T follicular helper cell (primary cell): ENCODE results near the gene ATP5F1E.
A peak's percentile ranks its signal among the peaks of the same experiment; 100 is the strongest.
"Not testable (repeated sequence)": the region's sequence is repeated elsewhere in the genome, so short reads cannot be mapped to it uniquely, and the experiment has no call there.

Experiments
- DNase-seq: peaks from one replicate; pipeline ENCODE4 v3.0.0-alpha.2; 2020; ENCODE audit warnings: low read depth

Gene ATP5F1E

DNA sequence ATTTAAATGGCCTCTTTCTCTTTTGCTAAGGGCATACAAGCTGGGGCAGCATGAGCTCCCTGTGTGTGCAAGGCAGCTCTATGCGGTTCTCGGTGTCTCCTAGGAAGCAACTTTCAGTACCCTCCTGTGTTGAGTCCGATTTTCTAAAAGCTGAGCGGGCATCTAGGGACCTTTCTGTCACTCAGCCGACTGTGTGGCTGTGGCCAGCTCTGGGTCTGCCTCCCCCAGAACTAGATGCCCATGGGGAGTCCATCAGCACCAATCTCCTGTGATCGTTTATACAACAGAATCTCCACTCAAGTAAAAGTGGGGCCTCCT is 43.6 kb downstream of the ATP5F1E start:
- DNase-seq: no peak

DNA sequence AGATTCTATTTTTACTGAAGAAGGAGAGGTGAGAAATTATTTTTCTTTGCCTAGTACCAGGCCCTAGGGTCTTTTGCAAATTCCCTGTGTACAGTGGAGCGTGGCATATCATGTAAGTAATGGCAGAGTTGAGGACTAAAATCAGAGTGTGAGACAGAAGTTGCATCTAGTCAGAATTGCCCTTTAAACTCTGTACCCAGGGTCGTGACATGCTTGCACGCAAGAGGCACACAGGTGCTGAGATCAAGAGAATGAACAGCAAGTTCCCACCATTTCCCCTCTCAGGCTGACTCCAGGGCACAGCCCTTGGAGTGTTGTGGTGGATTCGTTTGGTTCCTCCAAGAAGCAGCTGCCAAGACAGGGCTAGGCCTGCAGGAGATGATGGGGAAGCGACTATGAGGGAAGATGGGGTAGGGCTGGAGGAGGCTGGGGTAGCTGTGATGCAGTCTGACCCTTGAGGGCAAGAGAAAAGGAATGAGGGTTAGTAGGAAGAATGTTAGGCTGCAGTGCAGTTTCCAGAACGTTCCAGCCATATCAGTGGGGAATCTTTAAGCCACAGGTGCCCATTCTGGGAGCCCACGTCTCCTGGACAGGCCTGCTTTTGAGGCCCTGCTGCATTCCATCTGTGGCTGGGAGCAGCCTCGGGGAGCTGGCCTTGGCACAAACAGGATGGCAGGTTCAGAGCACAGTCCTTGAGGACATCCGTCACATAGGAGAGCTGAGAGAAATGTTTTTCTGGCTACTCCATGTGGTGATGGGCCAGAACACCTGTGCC is 44.2 kb downstream of the ATP5F1E start:
- DNase-seq: no peak

DNA sequence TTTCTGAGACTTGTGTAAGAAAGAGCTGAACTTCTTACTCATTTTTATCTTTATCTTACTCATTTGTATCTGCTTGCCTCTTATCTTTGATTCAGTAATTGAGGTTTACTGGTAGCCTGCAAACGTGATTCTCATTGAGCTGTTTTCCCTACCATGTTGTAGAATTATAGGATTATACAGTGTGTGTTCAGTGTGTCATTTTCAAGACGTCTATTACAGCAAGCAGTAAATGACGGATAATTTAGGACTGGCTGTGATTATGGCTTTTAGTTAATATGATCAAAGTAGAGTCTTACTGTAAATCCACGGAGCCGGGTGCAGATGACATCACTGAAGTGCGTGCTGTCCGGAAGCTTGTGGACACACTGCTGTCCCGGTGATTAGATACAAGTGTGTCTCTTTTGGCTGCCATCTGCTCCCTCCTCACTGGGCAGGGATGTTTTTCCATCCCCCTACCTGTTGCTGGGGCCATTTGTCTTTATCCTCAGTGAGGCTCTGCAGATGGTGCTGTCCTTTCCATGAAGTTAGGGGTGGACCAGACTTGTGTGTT is 45.1 kb downstream of the ATP5F1E start:
- no peak for DNase-seq

DNA sequence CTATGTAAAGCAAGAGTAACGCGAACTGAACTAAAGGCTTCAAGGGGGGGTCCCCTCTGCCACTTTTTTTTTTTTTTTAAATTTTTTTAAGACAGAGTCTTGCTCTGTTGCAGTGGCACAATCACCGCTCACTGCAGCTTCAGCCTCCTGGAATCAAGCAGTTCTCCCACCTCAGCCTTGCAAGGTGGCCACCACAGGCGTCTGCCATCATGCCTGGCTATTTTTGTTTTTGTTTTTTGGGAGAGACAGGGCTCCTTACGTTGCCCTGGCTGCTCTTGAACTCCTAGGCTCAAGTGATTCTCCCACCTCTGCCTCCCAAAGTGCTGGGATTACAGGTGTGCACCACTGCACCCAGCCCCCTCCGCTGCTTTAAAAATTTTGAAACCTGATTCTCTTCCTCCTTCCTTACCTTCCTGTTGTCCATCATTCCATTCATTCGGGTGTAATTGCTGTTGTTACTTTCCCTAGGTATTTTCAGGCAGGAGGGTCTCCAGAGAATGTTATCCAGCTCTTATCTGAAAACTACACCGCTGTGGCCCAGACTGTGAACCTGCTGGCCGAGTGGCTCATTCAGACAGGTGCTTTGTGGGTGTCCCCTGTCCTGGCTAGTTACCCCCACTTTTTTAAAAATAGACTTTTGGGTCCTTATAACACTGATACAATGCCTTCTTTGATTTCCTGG is 45.7 kb downstream of the ATP5F1E start:
- no peak for DNase-seq

DNA sequence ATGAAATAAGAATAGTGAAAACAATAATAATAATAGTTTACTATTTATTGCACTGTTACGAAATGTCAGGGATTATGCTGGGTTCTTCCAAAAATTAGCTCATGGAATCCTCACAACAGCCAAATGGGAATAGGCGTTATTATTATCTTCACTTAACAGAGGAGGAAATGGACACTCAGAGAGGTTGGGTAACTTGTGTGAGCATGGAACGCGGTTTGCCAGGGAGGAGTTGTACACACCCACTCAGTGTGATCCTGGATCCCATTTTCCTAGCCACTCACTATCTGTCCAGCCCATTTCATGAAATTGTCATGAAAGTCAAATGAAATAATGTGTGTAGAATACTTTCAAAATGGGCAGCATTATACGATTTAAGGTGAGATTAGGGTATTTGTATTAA is 46.5 kb downstream of the ATP5F1E start:
- no peak for DNase-seq

DNA sequence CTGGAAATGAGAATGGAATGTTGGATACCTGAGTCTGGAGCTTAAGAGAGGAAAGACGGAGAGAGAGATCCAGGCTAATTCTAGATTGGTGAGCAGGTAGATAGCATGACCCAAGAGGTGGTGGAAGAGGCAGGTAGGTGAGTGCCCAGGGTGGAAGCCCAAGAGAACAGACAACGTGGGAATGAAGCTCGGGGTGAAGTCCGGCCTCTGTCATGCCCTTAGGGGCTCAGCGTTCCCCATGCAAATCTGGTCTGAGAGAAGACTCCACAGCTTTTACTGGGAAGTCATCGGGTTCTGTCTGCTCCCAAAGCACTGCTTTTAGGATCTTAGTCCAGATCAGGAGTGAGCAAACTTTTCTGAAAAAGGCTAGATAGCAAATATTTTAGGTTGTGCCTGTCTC is 47.4 kb downstream of the ATP5F1E start:
- no peak for DNase-seq

DNA sequence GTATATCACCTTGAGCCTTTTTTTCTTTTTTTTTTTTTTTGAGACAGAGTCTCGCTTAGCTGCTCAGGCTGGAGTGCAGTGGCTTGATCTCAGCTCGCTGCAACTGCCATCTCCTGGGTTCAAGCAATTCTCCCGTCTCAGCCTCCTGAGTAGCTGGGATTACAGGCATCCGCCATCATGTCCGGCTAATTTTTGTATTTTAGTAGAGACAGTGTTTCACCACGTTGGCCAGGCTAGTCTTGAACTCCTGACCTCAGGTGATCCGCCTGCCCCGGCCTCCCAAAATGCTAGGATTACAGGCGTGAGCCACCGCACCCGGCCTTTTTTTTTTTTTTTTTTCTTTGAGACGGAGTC is 49.0 kb downstream of the ATP5F1E start:
- DNase-seq: not testable (repeated sequence)

DNA sequence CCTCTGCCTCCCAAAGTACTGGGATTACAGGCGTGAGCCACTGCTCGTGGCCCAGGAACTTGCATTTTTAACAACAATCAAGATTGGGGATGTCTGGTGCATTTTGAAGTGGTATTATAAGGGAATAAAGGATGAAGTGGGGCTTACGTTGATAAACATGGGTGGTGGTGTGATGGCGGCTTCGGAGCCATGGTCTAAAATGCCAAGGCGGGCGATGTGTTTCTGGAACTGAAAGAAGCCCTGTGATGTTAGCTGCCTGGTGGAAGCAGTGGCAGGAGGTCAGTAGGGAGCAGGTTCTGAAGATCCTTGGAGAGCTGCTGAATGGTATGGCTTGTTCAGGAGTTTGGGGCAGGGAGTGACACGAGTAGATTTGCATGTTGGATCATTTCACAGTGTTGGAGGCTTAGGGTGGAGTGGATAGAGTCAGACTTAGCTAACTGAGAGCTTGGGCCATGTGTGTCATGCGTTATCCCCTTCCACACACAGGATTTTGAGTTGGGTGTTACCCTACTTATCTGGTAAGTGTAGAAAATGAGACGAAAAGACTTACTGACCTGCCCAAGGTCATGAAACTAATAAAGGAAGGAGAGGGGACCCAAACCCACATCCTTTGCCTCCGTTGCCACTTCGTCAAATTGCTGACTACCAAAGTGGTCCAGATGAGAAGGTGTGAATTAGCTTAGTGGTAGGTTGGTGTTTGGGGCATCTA is 49.6 kb downstream of the ATP5F1E start:
- no peak for DNase-seq

DNA sequence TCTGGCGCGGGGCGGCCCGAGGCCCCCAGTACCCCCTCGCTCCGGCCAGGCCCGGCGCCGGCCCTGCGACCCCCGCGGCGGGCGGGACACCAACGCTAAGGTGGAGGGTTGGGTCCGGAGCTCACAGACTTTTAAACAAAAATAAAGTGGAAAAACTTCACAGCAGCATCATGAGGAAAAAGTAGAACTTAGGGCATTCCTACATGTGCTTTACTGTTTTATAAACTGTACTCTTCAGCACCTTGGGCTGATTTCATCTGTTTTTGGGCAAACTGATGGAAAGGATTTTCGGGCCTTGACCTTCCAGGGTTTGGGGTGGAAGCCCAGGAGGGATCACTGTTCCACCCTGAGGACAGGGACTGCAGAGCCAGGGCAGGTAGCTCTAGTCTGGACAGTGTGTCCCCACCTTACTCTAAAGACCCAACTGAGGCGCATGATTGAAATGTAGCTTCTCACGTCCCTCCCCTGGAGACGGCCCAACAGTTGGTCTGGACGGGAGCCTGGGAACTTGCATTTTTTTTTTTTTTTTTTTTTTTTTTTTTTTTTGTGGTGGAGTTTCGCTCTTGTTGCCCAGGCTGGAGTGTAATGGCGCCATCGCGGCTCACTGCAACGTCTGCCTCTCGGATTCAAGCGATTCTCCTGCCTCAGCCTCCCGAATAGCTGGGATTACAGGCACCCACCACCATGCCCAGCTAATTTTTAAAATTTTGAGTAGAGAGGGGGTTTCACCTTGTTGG is 50.3 kb downstream of the ATP5F1E start:
- no peak for DNase-seq

DNA sequence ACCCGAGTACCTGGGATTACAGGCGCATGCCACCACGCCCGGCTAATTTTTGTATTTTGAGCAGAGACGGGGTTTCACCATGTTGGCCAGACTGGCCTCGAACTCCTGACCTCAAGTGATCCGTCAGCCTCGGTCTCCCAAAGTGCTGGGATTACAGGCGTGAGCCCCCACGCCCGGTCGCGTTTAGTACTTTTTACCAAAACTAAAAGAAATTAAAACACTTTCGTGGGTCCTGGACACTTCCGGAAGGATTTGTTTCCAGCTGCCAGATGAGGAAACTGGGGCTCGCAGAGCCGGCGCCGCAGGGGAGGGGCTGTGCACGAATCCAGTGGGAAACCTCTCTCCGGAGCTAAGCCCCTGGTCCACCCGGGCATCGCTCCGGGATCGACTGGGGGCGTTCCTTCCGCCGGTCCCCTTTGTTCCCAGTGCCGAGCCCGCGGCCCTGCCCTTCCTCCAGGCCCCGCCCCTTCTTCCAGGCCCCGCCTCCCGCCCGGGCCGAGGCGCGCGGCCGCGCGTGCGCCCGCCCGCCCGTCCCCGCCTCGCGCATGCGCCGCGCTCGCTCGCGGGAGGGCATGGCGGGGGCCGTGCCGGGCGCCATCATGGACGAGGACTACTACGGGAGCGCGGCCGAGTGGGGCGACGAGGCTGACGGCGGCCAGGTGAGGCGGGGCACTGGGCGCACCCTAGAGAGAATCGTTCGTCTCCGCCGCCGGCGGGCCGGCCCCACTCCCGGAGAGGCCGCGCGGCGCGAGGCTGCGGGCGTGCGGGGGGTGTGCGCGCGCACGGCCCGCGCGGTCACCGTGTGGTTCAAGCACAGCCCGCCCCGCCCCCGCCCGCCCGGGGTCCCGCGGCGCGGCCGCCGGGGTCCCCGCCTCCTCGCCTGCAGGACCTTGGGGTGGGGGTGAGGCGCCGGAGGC is 51.2 kb downstream of the ATP5F1E start, which contains the start of gene NELFCD:
TSS of gene NELFCD (plus strand) at position 546 of the 917 bp plus-strand sequence. CDS start at position 600, 54 bp downstream.
- peak; percentile 84 for DNase-seq

DNA sequence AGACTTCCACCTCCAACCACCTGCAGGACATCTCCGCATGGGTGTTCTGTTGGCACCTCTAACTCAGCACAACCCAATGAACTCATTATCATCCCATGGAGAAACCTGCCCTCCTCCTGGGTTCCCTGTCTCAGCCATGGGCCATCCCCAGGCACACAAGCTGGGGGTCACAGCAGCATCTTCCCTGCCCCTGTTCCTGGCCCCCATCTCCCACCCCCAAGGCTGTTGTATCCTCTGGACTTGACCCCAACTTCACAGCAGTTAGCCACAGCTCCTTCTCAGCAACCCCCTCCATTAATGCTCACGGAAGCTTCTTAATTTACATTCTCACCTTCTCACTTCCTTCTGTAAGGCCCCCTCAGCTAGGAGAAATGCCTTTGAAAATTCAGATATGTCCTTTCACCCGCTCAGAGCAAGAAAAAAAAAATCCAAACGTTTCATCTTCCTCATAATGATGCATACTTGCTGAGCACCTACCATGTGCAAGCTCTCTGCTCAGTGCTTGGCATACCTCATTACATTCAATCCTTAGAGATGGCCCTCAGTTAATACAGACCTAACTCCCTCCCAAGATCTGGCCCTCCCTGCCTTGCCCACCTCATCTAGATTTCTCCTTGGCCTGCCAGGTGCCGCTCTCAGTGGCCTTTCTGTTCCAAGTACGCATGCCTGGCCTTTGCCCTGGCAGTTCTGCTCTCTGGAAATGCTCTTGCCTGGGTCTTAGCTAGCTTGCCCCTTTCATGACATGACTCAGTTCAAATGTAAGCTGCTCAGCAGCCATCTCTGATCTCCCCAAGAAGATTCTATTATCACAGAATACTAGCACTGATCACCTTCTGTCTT is 53.6 kb downstream of the ATP5F1E start:
- DNase-seq: no peak

DNA sequence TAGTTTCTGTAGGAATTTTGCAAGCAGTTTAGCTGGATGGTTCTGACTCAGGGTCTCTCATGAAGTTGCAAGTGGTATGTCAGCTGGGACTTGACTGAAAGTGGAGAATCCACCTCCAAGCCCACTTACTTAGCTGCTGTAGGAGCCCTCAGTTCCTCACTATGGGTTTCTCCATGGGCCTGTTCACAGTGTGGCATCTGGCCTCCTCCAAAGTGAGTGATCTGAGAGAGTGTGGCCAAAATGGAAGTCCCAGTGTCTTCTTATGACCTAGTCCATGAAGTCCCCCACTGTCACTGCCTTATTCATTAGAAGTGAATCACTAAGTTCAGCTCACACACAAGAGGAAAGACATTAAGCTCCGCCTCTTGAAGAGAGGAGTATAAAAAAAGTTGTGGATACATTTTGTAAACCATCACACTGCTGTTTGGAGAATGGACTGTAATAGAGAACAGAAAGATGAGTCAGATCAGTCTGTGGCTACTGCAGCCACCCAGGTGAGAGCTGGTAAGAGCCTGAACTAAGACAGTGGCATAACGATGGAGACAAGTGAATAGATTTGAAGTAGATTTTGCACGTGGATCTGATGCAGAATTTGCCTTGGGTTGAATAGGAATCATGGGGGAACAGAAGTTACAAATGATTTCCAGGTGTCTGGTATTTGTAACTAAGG is 55.9 kb downstream of the ATP5F1E start:
- no peak for DNase-seq
